ENCODE results near the gene SCYL1. TPM values are rescaled to one million over a fixed set of nuclear protein-coding genes. Genes with fewer than 3 reads are reported as not detected.

Gene SCYL1
- total and polyA plus RNA-seq, 2 experiments from 2014 or later: 52.7 to 66.1 TPM

DNA sequence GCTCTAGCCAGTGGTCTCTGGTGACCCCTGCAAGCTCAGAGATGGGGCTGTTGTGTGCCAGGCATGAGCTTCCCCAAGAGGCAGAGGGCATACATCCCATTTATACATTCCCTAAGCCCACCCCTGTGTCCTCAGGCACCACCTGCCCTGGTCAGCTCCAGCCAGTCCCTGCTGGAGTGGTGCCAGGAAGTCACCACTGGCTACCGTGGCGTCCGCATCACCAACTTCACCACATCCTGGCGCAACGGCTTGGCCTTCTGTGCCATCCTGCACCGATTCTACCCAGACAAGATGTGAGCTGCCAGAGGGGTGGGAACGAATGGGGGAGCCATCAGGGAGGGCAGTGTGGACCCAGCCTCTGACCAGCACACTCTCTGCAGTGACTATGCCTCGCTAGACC lies 59.2 kb downstream of the SCYL1 start:
- peaks cover 13% of the 10 kb centered on the region; the same call in 2 of the 3 replicates for H3K4me1 Mint-ChIP-seq
- no peak for DNase-seq (ENCODE audit: low spot score)
- no peaks in the 10 kb centered on the region for H3K79me2 ChIP-seq (replicated peaks; ENCODE audit: insufficient read depth)
- H4K20me1 ChIP-seq (replicated peaks; ENCODE audit: insufficient read depth): no peaks in the 10 kb centered on the region
- peak overlapping the region; percentile 91 for H3K4me2 ChIP-seq
- H3K27me3 Mint-ChIP-seq (ENCODE audit: insufficient read depth, low read depth, poor library complexity): peaks cover 58% of the 10 kb centered on the region
- H3F3A ChIP-seq (replicated peaks; ENCODE audit: low read depth): peaks cover 10% of the 10 kb centered on the region
- ATAC-seq: no peak
- no peak overlapping the region for H2AFZ ChIP-seq
- H3K27ac ChIP-seq (ENCODE audit: low read depth): no peak overlapping the region
- no peaks in the 10 kb centered on the region for H3K9me3 Mint-ChIP-seq
- H3K4me3 Mint-ChIP-seq: peak overlapping the region; percentile 19; the same call in 1 of the 3 replicates
- peaks cover 58% of the 10 kb centered on the region for H3K27me3 ChIP-seq (ENCODE audit: insufficient read depth)
- H3K9me2 ChIP-seq (ENCODE audit: insufficient read depth): no peaks in the 10 kb centered on the region
- H3K36me3 ChIP-seq (ENCODE audit: insufficient read depth): no peaks in the 10 kb centered on the region
- H3K27ac Mint-ChIP-seq: no peak overlapping the region
- TF ChIP-seq, protein P1, sequence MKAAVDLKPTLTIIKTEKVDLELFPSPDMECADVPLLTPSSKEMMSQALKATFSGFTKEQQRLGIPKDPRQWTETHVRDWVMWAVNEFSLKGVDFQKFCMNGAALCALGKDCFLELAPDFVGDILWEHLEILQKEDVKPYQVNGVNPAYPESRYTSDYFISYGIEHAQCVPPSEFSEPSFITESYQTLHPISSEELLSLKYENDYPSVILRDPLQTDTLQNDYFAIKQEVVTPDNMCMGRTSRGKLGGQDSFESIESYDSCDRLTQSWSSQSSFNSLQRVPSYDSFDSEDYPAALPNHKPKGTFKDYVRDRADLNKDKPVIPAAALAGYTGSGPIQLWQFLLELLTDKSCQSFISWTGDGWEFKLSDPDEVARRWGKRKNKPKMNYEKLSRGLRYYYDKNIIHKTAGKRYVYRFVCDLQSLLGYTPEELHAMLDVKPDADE (IDR thresholded peaks at IDR 0.05): no peak
- no peak for TF ChIP-seq STAT1 (IDR thresholded peaks at IDR 0.05; ENCODE audit: unreplicated experiment)
- no peak for TF ChIP-seq POLR2AphosphoS5 (IDR thresholded peaks at IDR 0.05; ENCODE audit: low read depth)
- TF ChIP-seq JUNB (IDR thresholded peaks at IDR 0.05; ENCODE audit: unreplicated experiment): no peak
- TF ChIP-seq, protein P2, sequence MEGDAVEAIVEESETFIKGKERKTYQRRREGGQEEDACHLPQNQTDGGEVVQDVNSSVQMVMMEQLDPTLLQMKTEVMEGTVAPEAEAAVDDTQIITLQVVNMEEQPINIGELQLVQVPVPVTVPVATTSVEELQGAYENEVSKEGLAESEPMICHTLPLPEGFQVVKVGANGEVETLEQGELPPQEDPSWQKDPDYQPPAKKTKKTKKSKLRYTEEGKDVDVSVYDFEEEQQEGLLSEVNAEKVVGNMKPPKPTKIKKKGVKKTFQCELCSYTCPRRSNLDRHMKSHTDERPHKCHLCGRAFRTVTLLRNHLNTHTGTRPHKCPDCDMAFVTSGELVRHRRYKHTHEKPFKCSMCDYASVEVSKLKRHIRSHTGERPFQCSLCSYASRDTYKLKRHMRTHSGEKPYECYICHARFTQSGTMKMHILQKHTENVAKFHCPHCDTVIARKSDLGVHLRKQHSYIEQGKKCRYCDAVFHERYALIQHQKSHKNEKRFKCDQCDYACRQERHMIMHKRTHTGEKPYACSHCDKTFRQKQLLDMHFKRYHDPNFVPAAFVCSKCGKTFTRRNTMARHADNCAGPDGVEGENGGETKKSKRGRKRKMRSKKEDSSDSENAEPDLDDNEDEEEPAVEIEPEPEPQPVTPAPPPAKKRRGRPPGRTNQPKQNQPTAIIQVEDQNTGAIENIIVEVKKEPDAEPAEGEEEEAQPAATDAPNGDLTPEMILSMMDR (conservative IDR thresholded peaks at IDR 0.05; ENCODE audit: low read depth in 2 of 2): no peak
- no peak for TF ChIP-seq ZNF331 (CRISPR knock-in tag; IDR thresholded peaks at IDR 0.05; ENCODE audit: low read depth)
- no peak for TF ChIP-seq NANOG (IDR thresholded peaks at IDR 0.05; ENCODE audit: borderline replicate concordance)
- TF ChIP-seq, protein P3, sequence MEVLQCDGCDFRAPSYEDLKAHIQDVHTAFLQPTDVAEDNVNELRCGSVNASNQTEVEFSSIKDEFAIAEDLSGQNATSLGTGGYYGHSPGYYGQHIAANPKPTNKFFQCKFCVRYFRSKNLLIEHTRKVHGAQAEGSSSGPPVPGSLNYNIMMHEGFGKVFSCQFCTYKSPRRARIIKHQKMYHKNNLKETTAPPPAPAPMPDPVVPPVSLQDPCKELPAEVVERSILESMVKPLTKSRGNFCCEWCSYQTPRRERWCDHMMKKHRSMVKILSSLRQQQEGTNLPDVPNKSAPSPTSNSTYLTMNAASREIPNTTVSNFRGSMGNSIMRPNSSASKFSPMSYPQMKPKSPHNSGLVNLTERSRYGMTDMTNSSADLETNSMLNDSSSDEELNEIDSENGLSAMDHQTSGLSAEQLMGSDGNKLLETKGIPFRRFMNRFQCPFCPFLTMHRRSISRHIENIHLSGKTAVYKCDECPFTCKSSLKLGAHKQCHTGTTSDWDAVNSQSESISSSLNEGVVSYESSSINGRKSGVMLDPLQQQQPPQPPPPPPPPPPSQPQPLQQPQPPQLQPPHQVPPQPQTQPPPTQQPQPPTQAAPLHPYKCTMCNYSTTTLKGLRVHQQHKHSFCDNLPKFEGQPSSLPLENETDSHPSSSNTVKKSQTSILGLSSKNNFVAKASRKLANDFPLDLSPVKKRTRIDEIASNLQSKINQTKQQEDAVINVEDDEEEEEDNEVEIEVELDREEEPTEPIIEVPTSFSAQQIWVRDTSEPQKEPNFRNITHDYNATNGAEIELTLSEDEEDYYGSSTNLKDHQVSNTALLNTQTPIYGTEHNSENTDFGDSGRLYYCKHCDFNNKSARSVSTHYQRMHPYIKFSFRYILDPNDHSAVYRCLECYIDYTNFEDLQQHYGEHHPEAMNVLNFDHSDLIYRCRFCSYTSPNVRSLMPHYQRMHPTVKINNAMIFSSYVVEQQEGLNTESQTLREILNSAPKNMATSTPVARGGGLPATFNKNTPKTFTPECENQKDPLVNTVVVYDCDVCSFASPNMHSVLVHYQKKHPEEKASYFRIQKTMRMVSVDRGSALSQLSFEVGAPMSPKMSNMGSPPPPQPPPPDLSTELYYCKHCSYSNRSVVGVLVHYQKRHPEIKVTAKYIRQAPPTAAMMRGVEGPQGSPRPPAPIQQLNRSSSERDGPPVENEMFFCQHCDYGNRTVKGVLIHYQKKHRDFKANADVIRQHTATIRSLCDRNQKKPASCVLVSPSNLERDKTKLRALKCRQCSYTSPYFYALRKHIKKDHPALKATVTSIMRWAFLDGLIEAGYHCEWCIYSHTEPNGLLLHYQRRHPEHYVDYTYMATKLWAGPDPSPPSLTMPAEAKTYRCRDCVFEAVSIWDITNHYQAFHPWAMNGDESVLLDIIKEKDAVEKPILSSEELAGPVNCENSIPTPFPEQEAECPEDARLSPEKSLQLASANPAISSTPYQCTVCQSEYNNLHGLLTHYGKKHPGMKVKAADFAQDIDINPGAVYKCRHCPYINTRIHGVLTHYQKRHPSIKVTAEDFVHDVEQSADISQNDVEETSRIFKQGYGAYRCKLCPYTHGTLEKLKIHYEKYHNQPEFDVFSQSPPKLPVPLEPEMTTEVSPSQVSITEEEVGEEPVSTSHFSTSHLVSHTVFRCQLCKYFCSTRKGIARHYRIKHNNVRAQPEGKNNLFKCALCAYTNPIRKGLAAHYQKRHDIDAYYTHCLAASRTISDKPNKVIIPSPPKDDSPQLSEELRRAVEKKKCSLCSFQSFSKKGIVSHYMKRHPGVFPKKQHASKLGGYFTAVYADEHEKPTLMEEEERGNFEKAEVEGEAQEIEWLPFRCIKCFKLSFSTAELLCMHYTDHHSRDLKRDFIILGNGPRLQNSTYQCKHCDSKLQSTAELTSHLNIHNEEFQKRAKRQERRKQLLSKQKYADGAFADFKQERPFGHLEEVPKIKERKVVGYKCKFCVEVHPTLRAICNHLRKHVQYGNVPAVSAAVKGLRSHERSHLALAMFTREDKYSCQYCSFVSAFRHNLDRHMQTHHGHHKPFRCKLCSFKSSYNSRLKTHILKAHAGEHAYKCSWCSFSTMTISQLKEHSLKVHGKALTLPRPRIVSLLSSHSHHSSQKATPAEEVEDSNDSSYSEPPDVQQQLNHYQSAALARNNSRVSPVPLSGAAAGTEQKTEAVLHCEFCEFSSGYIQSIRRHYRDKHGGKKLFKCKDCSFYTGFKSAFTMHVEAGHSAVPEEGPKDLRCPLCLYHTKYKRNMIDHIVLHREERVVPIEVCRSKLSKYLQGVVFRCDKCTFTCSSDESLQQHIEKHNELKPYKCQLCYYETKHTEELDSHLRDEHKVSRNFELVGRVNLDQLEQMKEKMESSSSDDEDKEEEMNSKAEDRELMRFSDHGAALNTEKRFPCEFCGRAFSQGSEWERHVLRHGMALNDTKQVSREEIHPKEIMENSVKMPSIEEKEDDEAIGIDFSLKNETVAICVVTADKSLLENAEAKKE (CRISPR knock-in tag; IDR thresholded peaks at IDR 0.05): no peak
- TF ChIP-seq, protein P4, sequence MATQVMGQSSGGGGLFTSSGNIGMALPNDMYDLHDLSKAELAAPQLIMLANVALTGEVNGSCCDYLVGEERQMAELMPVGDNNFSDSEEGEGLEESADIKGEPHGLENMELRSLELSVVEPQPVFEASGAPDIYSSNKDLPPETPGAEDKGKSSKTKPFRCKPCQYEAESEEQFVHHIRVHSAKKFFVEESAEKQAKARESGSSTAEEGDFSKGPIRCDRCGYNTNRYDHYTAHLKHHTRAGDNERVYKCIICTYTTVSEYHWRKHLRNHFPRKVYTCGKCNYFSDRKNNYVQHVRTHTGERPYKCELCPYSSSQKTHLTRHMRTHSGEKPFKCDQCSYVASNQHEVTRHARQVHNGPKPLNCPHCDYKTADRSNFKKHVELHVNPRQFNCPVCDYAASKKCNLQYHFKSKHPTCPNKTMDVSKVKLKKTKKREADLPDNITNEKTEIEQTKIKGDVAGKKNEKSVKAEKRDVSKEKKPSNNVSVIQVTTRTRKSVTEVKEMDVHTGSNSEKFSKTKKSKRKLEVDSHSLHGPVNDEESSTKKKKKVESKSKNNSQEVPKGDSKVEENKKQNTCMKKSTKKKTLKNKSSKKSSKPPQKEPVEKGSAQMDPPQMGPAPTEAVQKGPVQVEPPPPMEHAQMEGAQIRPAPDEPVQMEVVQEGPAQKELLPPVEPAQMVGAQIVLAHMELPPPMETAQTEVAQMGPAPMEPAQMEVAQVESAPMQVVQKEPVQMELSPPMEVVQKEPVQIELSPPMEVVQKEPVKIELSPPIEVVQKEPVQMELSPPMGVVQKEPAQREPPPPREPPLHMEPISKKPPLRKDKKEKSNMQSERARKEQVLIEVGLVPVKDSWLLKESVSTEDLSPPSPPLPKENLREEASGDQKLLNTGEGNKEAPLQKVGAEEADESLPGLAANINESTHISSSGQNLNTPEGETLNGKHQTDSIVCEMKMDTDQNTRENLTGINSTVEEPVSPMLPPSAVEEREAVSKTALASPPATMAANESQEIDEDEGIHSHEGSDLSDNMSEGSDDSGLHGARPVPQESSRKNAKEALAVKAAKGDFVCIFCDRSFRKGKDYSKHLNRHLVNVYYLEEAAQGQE (IDR thresholded peaks at IDR 0.05; ENCODE audit: unreplicated experiment): no peak
- no peaks in the 10 kb centered on the region for H3K4me1 ChIP-seq (ENCODE audit: insufficient read depth)
- H3K4me3 ChIP-seq: peak overlapping the region; percentile 53; the same call in 1 of the 2 replicates
- no peaks in the 10 kb centered on the region for H3K36me3 Mint-ChIP-seq (ENCODE audit: low read depth)
